AG09319 (cell line): Measurements from ENCODE around the gene TGIF2.

Experiments used
- DNase-seq: peaks from one replicate; pipeline ENCODE4 v3.0.0-alpha.2; 2010; ENCODE audit warnings: low read depth; ENCODE audit errors: extremely low read depth
- CTCF ChIP-seq: IDR thresholded peaks from 2 replicates; pipeline ENCODE4 v1.5.1; 2011; ENCODE audit warnings: low read depth, mild to moderate bottlenecking, inconsistent platforms, low read length, moderate library complexity

The TGIF2 gene

DNA sequence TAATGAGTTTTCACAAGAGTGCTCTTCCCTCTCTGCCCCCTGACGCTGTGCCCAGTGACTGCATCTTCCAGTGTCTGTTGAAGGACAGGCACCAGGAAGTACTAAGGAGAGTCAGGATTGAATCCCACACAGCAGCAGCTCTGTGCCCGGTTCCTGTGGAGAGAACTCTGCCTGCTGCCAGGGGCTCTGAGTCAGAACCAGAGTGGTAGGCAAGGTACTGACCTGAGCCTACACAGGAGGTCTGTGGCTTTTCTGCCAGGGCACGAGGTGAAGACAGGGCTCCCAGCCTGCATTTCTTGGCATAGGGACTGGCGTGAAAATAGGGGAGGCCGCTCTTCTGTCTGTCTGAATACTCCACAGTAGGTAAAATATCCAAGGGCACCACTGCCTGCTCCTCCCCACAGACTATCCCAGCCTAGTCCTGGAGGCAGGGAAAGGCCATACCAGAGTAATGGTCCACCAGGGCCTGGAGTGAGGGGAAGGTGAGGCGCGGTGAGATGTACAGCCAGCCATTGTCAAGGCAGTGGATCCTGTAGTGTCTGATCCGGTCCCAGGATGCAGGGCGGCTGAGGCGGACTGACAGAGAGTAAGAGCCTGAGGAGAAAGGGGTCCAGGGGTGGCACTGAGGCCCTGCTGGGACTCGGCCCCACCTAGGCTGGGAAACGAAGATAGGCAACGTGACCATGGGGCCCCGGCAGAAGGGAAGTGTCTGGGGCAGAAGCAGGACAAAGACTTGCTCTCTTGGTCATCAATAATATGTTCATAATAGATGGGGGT is 41.6 kb downstream of the TGIF2 start:
- no peak for TF ChIP-seq CTCF
- no peak for DNase-seq

DNA sequence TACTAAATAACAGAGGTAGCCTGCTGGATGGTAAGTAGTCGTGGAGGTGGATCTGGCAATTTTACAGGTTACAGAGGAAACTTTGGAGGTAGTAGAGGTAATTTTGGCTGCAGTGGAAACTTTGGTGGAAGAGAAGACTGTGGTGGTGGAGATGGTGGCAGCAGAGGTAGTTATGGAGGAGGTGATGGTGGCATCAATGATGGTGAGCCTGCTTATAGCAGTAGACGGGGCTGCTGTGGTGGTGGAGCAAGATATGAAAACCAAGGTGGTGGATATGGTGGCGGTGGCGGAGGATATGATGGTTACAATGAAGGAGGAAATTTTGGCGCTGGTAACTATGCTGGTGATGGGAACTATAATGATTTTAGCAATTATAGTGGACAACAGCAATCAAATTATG is 47.5 kb downstream of the TGIF2 start:
- no peak for DNase-seq
- TF ChIP-seq CTCF, result no peak

DNA sequence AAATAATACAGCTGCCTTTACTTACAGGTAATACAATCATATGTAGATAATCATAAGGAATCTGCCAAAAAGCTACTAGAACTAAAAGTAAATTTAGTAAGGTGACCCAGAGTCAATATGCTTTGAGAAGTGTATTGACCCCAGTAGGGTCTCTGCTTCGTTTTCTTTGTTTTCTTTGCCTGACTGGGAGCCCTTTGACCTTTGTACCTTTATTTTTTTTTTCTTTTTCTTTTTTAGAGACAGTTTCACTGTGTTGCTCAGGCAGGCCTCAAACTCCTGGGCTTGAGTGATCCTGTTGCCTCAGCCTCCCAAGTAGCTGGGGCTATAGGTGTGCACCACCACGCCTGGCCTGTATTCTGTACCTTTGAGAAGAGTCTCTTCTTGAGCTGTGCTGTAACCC is 50.0 kb downstream of the TGIF2 start:
- TF ChIP-seq CTCF, result no peak
- DNase-seq, result no peak

DNA sequence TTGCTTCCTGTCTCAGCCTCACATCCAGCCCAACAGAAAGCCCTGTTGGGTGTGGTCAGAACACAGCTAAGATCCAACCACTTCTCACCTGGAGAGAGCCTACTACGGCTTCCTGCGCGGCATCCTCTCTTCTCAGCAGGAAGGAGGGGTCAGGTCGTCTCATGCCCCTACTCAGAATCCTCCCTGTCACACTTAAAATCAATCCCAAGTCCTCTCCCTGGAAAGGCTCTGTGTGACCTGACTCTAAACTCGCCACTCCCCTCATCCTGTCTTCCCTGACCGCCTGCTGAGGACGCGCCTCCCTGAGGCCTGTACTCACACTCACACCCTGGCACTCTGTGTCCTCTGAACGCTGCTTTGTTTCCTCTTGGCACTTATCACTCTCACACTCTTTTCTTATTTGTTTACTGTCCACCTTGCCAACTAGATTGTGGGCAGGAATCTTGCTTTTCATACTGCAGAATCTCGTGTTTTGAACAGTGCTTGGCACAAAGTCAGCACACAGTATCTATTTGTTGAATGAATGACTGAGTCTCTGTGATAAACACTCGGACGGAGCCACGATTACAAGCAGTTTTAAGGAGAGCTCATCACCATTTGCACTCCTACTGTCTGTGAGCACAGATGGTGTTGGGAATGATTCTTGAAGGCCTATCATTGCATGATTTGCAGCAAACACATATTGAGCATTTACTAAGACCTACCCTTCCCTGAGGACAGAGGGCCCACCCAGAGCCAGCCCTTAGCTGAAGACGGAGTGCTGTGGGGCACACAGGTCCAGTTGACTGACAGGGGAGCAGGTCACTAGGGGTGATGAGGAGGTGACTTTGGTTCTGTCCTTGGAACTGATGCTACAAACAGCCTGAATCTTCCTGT is 50.9 kb downstream of the TGIF2 start:
- DNase-seq, result no peak
- TF ChIP-seq CTCF, result no peak

GRCh38 chr20:36624944-36625324 is 51.5 kb downstream of the TGIF2 start:
- no peak for TF ChIP-seq CTCF
- DNase-seq, result no peak

GRCh38 chr20:36628076-36628475 is 54.7 kb downstream of the TGIF2 start:
- no peak for TF ChIP-seq CTCF
- no peak for DNase-seq
